GM18511 (cell line): ENCODE measurements around the gene RPS6KB1.
"Not testable (repeated sequence)": the region's sequence is repeated elsewhere in the genome, so short reads cannot be mapped to it uniquely, and the experiment has no call there.

ENCODE experiments used
- ATAC-seq: cut with Tn5 transposase; IDR thresholded peaks from one replicate; pipeline ENCODE4 v1.9.1; 2021; ENCODE audit warnings: mild to moderate bottlenecking, moderate library complexity; ENCODE audit not compliant: unreplicated experiment

Gene RPS6KB1

GRCh38 chr17:59892924-59893675 is at the start of gene RPS6KB1, which contains the start of gene TUBD1:
RPS6KB1 (plus strand) TSS chr17:59893121; CDS start chr17:59893185, 64 bp downstream.
TUBD1 (minus strand) TSS chr17:59892943; CDS start chr17:59891002, 1,941 bp downstream.
- peak; percentile 89 for ATAC-seq

- ATAC-seq, result no peak
These were observed 47.9 kb upstream of the RPS6KB1 start for GRCh38 chr17:59844884-59845594.

GRCh38 chr17:59845595-59846393 is 47.1 kb upstream of the RPS6KB1 start:
- ATAC-seq, result no peak

- peak; percentile 59 for ATAC-seq
These were observed 46.3 kb upstream of the RPS6KB1 start for GRCh38 chr17:59846394-59847165.

- ATAC-seq, result no peak
These were observed 44.6 kb upstream of the RPS6KB1 start for GRCh38 chr17:59848385-59848668.

GRCh38 chr17:59848778-59849177 is 44.1 kb upstream of the RPS6KB1 start:
- ATAC-seq, result peak; percentile 55

GRCh38 chr17:59850311-59850710 is 42.6 kb upstream of the RPS6KB1 start:
- not testable (repeated sequence) for ATAC-seq

GRCh38 chr17:59851439-59852375 is 41.2 kb upstream of the RPS6KB1 start:
- no peak for ATAC-seq

- ATAC-seq, result not testable (repeated sequence)
These were observed 40.1 kb upstream of the RPS6KB1 start for GRCh38 chr17:59852847-59853167.

- no peak for ATAC-seq
These were observed 39.6 kb upstream of the RPS6KB1 start for GRCh38 chr17:59853168-59853918.

- not testable (repeated sequence) for ATAC-seq
These were observed 38.8 kb upstream of the RPS6KB1 start for GRCh38 chr17:59853919-59854729.

GRCh38 chr17:59856859-59857794 is 35.8 kb upstream of the RPS6KB1 start:
- no peak for ATAC-seq

- ATAC-seq, result no peak
These were observed 34.6 kb upstream of the RPS6KB1 start for GRCh38 chr17:59858167-59858816.

- no peak for ATAC-seq
These were observed 34.0 kb upstream of the RPS6KB1 start for GRCh38 chr17:59858932-59859331.

GRCh38 chr17:59859444-59860025 is 33.4 kb upstream of the RPS6KB1 start:
- ATAC-seq, result no peak

- ATAC-seq, result no peak
These were observed 29.3 kb upstream of the RPS6KB1 start for GRCh38 chr17:59863616-59864015.

- ATAC-seq, result no peak
These were observed 23.0 kb upstream of the RPS6KB1 start for GRCh38 chr17:59869941-59870218.
